Measurements from ENCODE around the gene TBC1D24.

Gene TBC1D24

DNA sequence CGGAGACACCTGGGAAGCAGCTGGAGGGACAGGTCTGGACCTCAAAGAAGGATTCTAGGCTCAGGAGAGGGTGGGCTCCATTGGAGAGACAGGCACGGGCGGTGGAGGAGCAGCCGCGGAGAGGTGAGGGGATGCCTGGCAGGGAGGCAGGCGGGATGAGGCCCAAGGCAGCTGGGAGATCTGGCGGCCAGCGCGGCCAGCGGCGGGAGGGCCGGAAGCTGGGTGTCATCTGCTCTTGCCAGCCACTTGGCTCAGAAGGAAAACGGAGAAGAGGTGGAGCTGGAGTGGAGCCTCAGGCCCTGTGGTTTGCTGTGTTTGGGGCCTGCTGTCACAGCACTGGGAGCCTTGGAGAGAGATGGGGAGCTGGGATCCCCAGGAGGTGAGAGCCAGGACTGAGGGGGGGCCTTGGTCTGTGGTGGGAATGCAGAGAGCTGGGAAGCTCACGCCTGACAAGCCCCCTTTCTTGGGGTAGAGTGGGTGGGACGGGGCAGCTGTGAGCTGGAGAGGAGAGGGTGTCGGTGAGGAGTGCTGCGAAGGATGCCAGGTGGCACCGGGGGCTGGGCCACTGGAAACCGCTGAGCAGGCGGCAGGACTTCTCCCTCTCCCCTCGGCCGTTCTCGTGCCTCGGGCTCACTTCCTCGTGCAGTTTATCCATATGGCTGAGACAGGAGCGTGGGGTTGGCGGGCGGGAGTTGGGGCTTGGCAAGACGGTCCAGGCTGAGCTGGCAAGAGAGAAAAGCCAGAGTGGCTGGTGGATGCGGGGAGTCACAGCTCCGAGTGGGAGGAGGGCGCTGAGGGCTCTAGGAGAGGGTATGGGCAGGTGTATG, 8.0 kb downstream of the TBC1D24 start:
- no peak for DNase-seq (ENCODE audit: low read depth in 2 of 2)

DNA sequence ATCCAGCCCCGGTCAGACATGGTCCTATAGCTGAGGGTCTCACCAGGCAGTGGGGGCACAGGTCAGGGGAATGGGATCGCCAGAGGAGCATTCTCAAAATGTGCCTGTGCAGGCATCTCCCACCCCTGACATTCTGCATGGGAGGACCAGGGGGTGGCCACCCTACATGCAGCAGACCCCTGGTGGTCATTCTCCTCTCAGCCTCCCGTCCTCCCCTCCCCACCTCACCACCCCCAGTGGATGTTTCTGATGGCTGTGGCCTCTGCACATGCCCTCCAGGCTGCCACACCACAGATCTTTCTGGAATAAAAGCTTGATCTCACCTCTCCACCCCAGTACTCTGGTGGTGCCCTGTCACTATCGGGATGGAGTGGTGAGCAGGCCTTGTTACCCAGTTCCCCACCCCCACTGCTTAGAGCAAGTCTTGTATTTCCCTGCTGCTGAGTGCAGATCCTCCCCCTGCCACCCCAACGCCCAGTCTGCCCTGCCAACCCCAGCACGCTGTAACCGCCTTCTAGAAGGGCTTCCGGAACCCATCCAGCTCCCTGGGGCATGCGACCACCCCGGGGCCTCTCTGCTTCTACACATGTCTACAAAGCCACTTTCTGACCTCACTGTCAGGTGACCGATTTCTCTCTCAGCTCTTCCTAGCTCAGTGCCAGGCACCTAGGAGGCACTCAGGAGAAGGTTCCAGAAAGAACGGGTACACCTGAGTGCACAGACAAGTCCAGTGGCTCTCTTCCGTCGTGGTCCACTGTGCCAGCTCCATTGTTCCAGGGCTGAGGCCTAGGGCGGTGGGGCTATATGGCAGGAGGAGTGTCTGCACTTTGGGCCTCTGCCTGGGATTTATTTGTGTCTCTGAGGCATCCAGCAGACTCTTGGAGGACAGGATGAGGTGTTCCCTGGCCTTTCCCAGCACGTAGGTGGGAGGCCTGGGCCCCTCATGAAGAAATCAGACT, 9.3 kb downstream of the TBC1D24 start:
- DNase-seq (ENCODE audit: low read depth in 2 of 2) = no peak

DNA sequence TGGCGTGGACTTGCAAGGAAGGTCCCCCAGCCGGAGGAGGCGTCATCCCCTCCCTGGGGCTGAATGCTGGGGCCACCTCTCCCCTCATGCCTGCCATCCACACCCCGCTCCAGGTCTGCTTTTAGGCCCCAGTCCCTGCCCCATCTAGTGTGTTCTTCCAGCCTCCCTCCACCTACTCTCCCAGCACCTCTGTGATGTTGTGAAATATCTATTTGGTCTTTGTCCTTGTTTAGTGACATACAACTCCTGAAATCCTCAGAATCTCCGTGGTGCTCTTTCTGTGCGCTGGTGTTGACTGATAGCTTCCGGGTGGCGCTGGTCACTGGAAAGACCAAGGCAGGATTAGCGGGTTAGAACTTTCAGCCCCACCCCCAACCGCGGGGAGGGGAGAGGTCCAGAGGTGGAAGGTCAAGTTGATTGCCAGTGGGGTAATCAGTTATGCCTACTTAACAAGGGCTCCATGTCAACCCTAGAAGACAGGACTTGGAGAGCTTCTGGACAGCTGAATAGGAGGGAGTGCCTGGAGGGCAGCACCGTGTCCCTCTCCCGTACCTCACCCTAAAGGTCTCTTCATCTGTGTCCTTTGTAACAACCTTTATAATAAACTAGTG, 10.1 kb downstream of the TBC1D24 start:
- DNase-seq (ENCODE audit: low read depth in 2 of 2) = no peak

GRCh38 chr16:2485811-2486507, 11.0 kb downstream of the TBC1D24 start:
- DNase-seq (ENCODE audit: low read depth in 2 of 2) = no peak

GRCh38 chr16:2486645-2487516, 12.0 kb downstream of the TBC1D24 start:
- DNase-seq (ENCODE audit: low read depth in 2 of 2) = no peak

- DNase-seq (ENCODE audit: low read depth in 2 of 2) = no peak
Measured at GRCh38 chr16:2487517-2487842, 12.6 kb downstream of the TBC1D24 start.

GRCh38 chr16:2487903-2488531, 13.1 kb downstream of the TBC1D24 start:
- DNase-seq (ENCODE audit: low read depth in 2 of 2) = no peak

DNA sequence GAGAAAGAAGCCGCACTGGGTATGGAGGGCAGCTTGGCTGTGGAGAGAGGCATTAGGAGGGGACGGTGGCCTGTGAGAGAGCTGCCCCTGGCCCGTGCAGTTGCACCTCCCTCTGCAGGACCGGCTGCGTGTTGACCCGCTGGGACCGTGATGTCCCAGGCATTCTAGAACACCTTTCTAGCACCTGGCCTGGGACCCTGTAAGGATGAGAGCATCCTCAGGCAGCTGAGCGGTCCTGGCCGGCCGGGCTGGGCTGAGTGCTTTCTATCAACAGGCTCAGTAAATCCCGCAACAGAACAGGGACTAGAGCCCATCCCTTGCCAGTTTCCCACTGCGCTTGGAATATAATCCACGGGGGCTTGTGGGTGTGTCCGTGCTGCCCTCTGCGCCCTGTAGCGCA, 14.7 kb downstream of the TBC1D24 start:
- no peak for DNase-seq (ENCODE audit: low read depth in 2 of 2)

GRCh38 chr16:2490190-2491105, 15.5 kb downstream of the TBC1D24 start:
- no peak for DNase-seq (ENCODE audit: low read depth in 2 of 2)

GRCh38 chr16:2492292-2492691, 17.4 kb downstream of the TBC1D24 start:
- DNase-seq (ENCODE audit: low read depth in 2 of 2) = no peak

- DNase-seq (ENCODE audit: low read depth in 2 of 2) = no peak
Measured at GRCh38 chr16:2493605-2494004, 18.7 kb downstream of the TBC1D24 start.

DNA sequence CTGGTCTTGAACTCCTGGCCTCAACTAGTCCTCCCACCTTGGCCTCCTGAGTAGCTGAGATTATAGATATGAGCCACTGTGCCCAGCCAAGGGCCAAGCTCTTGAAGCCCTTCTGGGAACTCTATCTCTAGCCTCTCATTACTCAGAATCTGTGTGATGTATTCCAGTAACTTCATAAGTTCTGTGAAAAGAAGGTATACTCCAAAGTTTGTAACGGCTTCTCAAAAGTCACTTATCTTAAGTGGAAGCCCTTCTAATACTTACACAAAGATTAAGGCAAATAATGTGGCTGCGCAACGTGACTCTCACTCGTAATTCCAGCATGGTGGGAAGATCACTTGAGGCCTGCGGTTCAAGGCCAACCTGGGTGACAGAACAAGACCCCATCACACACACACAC, 19.7 kb downstream of the TBC1D24 start:
- no peak for DNase-seq (ENCODE audit: low read depth in 2 of 2)

DNA sequence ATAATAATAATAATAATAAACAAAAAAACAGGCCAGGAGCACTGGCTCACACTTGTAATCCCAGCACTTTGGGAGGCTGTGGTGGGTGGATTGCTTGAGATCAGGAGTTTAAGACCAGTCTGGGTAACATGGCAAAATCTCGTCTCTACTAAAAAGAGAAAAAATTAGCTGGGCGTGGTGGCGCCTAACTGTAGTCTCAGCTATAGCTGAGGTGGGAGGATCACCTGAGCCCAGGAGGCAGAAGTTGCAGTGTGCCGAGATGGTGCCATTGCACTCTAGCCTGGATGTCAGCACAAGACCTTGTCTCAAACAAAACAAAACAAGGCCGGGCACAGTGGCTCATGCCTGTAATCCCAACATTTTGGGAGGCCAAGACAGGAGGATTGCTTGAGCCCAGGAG, 20.1 kb downstream of the TBC1D24 start:
- DNase-seq (ENCODE audit: low read depth in 2 of 2) = no peak

- no peak for DNase-seq (ENCODE audit: low read depth in 2 of 2)
Measured at GRCh38 chr16:2496223-2497115, 21.5 kb downstream of the TBC1D24 start.

GRCh38 chr16:2497116-2497630, 22.2 kb downstream of the TBC1D24 start:
- DNase-seq (ENCODE audit: low read depth in 2 of 2) = no peak

DNA sequence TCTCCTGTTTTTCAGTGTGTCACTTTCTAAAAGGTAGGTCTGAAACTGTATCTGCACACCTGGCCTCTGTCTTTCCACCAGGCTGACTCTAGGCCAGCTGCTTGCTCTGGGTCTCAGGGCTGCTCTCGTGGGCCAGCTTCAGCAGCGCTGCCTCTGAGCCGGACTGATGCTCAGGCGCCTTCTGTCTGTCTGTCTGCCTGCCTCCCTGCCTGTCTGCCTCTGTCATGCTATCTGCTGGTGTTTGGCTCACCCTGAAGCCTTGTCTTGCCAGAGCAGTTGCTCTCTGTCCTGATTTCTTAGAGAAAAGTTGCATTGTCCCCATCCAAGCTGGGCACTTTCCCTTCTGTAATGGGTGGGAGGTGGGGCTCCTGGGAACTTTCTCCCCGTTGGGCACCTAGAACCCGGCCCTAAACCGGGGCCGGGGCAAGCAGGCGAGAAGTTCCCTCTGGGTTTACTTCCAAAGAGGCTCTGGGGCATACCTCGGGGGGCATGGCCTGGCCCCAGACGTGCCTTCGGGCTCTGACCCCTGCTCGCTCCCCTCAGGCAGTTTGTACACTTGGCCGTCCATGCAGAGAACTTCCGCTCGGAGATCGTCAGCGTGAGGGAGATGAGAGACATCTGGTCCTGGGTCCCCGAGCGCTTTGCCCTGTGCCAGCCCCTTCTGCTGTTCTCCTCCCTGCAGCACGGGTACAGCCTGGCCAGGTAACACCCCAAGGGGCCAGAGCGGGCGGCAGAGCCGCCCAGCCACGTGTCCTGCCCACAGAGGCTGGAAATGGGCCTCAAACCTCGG, 23.0 kb downstream of the TBC1D24 start:
- DNase-seq (ENCODE audit: low read depth in 2 of 2) = no peak
